Activated B cell treated with CpG ODN at 0.5 μM for 24 hours (primary cell): Measurements from ENCODE around the gene ICAM5. TPM values are rescaled to one million over a fixed set of nuclear protein-coding genes. Genes with fewer than 3 reads are reported as not detected.
A peak's percentile ranks its signal among the peaks of the same experiment; 100 is the strongest.
"Not testable (repeated sequence)": the region's sequence is repeated elsewhere in the genome, so short reads cannot be mapped to it uniquely, and the experiment has no call there.

Source experiments
- ATAC-seq: fragments of 200-7000 bp; cut with Tn5 transposase; one replicate; pipeline ENCODE4 v1.10.0; 2021; ENCODE audit warnings: low read depth, mild to moderate bottlenecking, moderate library complexity
- CTCF ChIA-PET: fragments of 350-600 bp; sonication (Branson Sonifier 250); formaldehyde crosslinking; loops from one replicate; lab custom pipeline; 2021; ENCODE audit warnings: antibody characterized with exemption; lab: Charles Lee
- POLR2A ChIA-PET: fragments of 350-600 bp; sonication (Branson Sonifier 250); formaldehyde crosslinking; loops from one replicate; lab custom pipeline; 2021; ENCODE audit warnings: antibody characterized with exemption; lab: Charles Lee
- DNase-seq: peaks from one replicate; pipeline ENCODE4 v3.0.0; 2022
- H3K27ac Mint-ChIP-seq: one replicate; pipeline ENCODE4 v1.8.0; 2020; ENCODE audit warnings: mixed read lengths
- H3K27me3 Mint-ChIP-seq: one replicate; pipeline ENCODE4 v1.8.0; 2021; ENCODE audit warnings: mixed read lengths
- H3K36me3 Mint-ChIP-seq: one replicate; pipeline ENCODE4 v1.8.0; 2021; ENCODE audit warnings: low read depth, mixed read lengths
- H3K4me1 Mint-ChIP-seq: one replicate; pipeline ENCODE4 v1.8.0; 2021; ENCODE audit warnings: mixed read lengths
- H3K4me3 Mint-ChIP-seq: one replicate; pipeline ENCODE4 v1.8.0; 2020; ENCODE audit warnings: mild to moderate bottlenecking, mixed read lengths
- H3K9me3 Mint-ChIP-seq: one replicate; pipeline ENCODE4 v1.8.0; 2020; ENCODE audit warnings: mixed read lengths
- intact Hi-C: fragments of 100-400 bp; cut with micrococcal nuclease; formaldehyde crosslinking; loops from one replicate; pipeline ENCODE4 v1.15.1; 2024
- total RNA-seq: library from RNA; stranded (reverse); gene quantifications from 2 replicates; pipeline ENCODE4 v1.2.3, GENCODE V29; 2022
- TF ChIP-seq, protein P1 (sequence below): fragments of 200-600 bp; IDR thresholded peaks from one replicate; pipeline ENCODE4 v1.8.0; 2022; ENCODE audit warnings: antibody characterized with exemption, mild to moderate bottlenecking

Gene ICAM5, protein sequence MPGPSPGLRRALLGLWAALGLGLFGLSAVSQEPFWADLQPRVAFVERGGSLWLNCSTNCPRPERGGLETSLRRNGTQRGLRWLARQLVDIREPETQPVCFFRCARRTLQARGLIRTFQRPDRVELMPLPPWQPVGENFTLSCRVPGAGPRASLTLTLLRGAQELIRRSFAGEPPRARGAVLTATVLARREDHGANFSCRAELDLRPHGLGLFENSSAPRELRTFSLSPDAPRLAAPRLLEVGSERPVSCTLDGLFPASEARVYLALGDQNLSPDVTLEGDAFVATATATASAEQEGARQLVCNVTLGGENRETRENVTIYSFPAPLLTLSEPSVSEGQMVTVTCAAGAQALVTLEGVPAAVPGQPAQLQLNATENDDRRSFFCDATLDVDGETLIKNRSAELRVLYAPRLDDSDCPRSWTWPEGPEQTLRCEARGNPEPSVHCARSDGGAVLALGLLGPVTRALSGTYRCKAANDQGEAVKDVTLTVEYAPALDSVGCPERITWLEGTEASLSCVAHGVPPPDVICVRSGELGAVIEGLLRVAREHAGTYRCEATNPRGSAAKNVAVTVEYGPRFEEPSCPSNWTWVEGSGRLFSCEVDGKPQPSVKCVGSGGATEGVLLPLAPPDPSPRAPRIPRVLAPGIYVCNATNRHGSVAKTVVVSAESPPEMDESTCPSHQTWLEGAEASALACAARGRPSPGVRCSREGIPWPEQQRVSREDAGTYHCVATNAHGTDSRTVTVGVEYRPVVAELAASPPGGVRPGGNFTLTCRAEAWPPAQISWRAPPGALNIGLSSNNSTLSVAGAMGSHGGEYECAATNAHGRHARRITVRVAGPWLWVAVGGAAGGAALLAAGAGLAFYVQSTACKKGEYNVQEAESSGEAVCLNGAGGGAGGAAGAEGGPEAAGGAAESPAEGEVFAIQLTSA
- 0.76 and 1.2 TPM in 2 replicates for total RNA-seq

DNA sequence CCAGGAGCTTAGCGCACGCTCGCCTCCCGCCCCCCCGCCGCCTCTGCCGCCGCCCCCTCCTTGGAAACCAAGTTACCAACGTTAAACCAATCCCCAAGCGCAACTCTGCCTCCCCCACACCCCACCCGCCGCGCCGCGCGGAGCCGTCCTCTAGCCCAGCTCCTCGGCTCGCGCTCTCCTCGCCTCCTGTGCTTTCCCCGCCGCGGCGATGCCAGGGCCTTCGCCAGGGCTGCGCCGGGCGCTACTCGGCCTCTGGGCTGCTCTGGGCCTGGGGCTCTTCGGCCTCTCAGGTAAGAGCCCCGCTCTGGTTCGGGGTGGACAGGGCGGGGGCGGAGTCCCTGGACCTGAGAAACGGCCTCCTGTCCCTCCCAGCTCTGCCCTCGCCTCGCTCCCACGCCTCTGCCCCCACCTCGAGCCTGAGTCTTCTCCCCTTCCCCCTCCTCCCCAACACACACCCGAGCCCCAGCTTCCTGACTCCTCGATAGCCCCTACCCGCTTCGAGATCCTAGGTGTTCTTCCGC is at the start of gene ICAM5:
TSS of gene ICAM5 (plus strand) at position 117 of the 521 bp plus-strand sequence. CDS start at position 209, 92 bp downstream.
- Mint-ChIP-seq H3K27ac (peak within 1 kb of the TSS; percentile 46), H3K4me1 (peaks cover 82% of the 10 kb centered on the region), H3K9me3 (no peaks in the 10 kb centered on the region), H3K4me3 (peak within 1 kb of the TSS; percentile 79), H3K36me3 (peaks cover 16% of the 10 kb centered on the region), H3K27me3 (peaks cover 39% of the 10 kb centered on the region)
- ChIA-PET POLR2A (interaction anchor here (0.5 to 6.5 kb wide), 17 partner anchors 10 to 412 kb away, joined by 3 to 128 read pairs (median 3); partner anchors contain the start of genes CDC37, ICAM1, QTRT1 and RAVER1), CTCF (interaction anchor here (0.9 to 1.8 kb wide), 6 partner anchors 10 to 101 kb away, joined by 3 to 10 read pairs (median 3); partner anchors contain the start of gene ICAM1)
- ATAC-seq (peak; percentile 5), DNase-seq (no peak)
- intact Hi-C loops = loop anchor here (1.0 kb wide), 1 partner anchor 20 kb away; no protein-coding TSS in a partner anchor
- TF ChIP-seq, protein P1, sequence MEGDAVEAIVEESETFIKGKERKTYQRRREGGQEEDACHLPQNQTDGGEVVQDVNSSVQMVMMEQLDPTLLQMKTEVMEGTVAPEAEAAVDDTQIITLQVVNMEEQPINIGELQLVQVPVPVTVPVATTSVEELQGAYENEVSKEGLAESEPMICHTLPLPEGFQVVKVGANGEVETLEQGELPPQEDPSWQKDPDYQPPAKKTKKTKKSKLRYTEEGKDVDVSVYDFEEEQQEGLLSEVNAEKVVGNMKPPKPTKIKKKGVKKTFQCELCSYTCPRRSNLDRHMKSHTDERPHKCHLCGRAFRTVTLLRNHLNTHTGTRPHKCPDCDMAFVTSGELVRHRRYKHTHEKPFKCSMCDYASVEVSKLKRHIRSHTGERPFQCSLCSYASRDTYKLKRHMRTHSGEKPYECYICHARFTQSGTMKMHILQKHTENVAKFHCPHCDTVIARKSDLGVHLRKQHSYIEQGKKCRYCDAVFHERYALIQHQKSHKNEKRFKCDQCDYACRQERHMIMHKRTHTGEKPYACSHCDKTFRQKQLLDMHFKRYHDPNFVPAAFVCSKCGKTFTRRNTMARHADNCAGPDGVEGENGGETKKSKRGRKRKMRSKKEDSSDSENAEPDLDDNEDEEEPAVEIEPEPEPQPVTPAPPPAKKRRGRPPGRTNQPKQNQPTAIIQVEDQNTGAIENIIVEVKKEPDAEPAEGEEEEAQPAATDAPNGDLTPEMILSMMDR = no peak

DNA sequence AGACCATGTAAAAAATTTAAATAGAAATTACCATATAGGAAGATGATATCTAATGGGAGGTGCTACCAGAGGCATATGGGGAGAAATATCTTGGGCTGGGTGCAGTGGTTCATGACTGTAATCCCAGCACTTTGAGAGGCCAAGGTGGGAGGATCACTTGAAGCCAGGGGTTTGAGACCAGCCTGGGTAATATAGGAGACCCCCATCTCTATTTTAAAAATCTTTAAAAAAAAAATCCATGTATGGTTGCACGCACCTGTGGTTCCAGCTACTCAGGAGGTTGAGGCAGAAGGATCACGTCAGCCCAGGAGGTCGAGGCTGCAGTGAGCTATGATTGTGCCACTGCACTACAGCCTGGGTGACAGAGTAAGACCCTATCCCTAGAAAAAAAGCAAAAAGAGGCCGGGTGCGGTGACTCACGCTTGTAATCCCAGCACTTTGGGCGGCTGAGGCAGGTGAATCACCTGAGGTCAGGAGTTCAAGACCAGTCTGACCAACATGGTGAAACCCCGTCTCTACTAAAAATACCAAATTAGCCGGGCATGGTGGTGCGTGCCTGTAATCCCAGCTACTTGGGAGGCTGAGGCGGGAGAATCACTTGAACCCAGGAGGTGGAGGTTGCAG is 47.8 kb upstream of the ICAM5 start:
- ATAC-seq, intact Hi-C loops, H3K9me3 Mint-ChIP-seq, H3K4me3 Mint-ChIP-seq, H3K36me3 Mint-ChIP-seq, H3K27ac Mint-ChIP-seq, DNase-seq, H3K27me3 Mint-ChIP-seq, POLR2A ChIA-PET: not testable (repeated sequence)
- peaks cover 47% of the 10 kb centered on the region for H3K4me1 Mint-ChIP-seq
- CTCF ChIA-PET = interaction anchor here (2.0 kb wide), 1 partner anchor 8 kb away, joined by 8 read pairs; no protein-coding TSS in a partner anchor

DNA sequence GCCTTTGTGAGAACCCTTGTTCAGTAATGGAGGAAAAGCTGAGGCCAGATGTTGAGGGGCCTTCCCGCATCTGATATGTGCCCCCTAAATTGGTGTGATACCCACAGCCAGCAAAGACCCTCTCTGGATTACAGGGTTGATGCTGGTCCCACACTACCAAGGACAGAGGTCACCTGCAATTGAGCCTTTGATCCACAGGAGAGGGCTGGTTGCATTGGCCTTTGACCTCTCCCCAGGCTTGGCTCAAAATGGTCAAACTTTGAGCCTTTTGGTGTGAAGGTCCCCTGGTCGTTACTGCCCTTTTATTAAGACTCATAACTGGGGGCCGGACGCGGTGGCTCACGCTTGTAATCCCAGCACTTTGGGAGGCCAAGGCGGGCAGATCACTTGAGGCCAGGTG is 46.1 kb upstream of the ICAM5 start:
- Mint-ChIP-seq H3K27ac (no peak overlapping the region), H3K9me3 (no peaks in the 10 kb centered on the region), H3K36me3 (no peaks in the 10 kb centered on the region), H3K4me1 (peaks cover 46% of the 10 kb centered on the region), H3K4me3 (no peak overlapping the region), H3K27me3 (no peaks in the 10 kb centered on the region)
- ChIA-PET CTCF (no interaction called here), POLR2A (interaction anchor here (0.7 kb wide), 1 partner anchor 10 kb away, joined by 6 read pairs; no protein-coding TSS in a partner anchor)
- no peak for ATAC-seq
- TF ChIP-seq, protein P1 = no peak
- intact Hi-C loops = no loop called here
- no peak for DNase-seq

DNA sequence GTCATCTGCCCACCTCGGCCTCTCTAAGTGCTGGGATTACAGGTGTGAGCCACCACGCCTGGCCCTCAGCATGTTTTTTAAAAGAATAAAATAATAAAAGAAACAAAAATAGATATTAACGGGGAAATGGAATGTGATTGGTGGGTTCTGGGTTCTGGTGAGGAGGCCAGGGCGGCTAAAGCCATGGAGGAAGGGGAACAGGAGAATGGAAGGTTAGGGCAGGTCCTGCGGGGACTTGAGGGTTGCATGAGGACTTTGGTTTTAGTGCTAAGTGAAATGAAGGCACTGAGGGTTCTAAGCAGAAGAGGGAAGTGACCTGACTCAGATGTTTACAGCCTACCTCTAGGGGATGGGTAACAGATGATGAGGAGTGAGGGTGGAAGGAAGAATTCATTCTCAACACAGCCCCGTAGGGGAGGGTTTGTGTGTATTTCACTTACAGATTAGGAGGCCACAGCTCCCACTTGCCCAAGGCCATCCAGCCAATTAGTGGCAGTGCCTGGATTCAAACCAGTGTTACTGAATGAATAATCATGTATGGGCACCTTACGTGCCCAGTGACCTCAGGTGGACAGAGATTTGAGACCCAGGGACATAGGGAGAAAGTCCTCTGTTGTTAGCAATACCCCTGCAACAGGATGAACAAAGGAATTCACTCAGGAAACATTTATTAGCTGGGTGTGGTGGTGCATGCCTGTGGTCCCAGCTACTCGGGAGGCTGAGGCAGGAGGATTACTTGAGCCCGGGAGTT is 44.4 kb upstream of the ICAM5 start:
- H3K4me3 Mint-ChIP-seq = no peak overlapping the region
- ATAC-seq = peak; percentile 81
- peak overlapping the region; percentile 33 for H3K27ac Mint-ChIP-seq
- intact Hi-C loops = no loop called here
- DNase-seq = no peak
- peaks cover 35% of the 10 kb centered on the region for H3K4me1 Mint-ChIP-seq
- POLR2A ChIA-PET = interaction anchor here (0.6 to 2.4 kb wide), 3 partner anchors 10 to 159 kb away, joined by 4 to 11 read pairs (median 6); no protein-coding TSS in a partner anchor
- CTCF ChIA-PET = interaction anchor here (0.9 kb wide), 1 partner anchor 26 kb away, joined by 3 read pairs; no protein-coding TSS in a partner anchor
- no peaks in the 10 kb centered on the region for H3K9me3 Mint-ChIP-seq
- TF ChIP-seq, protein P1 = no peak
- H3K36me3 Mint-ChIP-seq = no peaks in the 10 kb centered on the region
- no peaks in the 10 kb centered on the region for H3K27me3 Mint-ChIP-seq
